ENCODE results near the gene DACH1. TPM values are rescaled to one million over a fixed set of nuclear protein-coding genes. Genes with fewer than 3 reads are reported as not detected.

The DACH1 gene
- total and polyA plus RNA-seq, 12 donors = 3.6 to 20.0 (median 8.8) TPM

GRCh38 chr13:71797517-71797916 lies 69.5 kb downstream of the DACH1 start:
- no peak for DNase-seq
- 40 to 53% (median 50%) methylated on average over 5 of the region's 5 CpGs for WGBS, 4 donors
- no peak overlapping the region for H3K27ac ChIP-seq
- intact Hi-C loops (cut with DNase I) = no loop called here
- H3K9me3 ChIP-seq (replicated peaks in 1 of 3) = no peaks in the 10 kb centered on the region
- no peaks in the 10 kb centered on the region for H3K36me3 ChIP-seq (replicated peaks in 1 of 2)
- peaks cover 0 to 9% of the 10 kb centered on the region in 2 donors for H3K4me1 ChIP-seq (replicated peaks in 1 of 2)
- H3K4me3 ChIP-seq = no peak overlapping the region
- no peaks in the 10 kb centered on the region for H3K27me3 ChIP-seq
- no peak for TF ChIP-seq CTCF (IDR thresholded peaks at IDR 0.05)
- no peak for TF ChIP-seq POLR2A (IDR thresholded peaks at IDR 0.05)

GRCh38 chr13:71789693-71790329 lies 77.2 kb downstream of the DACH1 start:
- Histone ChIP-seq H3K27me3 (no peaks in the 10 kb centered on the region), H3K27ac (no peak overlapping the region), H3K36me3 (replicated peaks in 1 of 2) (no peaks in the 10 kb centered on the region), H3K4me3 (no peak overlapping the region), H3K4me1 (replicated peaks in 1 of 2) (no peaks in the 10 kb centered on the region), H3K9me3 (replicated peaks in 1 of 3) (no peaks in the 10 kb centered on the region)
- 64 to 75% (median 73%) methylated on average over 5 of the region's 5 CpGs for WGBS, 4 donors
- intact Hi-C loops (cut with DNase I) = no loop called here
- no peak for DNase-seq
- TF ChIP-seq POLR2A (IDR thresholded peaks at IDR 0.05) (no peak), CTCF (IDR thresholded peaks at IDR 0.05) (no peak)

- TF ChIP-seq POLR2A (IDR thresholded peaks at IDR 0.05) = no peak
- no peak for TF ChIP-seq CTCF (IDR thresholded peaks at IDR 0.05)
- no peak for DNase-seq
- Histone ChIP-seq H3K9me3 (replicated peaks in 1 of 3) (no peaks in the 10 kb centered on the region), H3K27me3 (no peaks in the 10 kb centered on the region), H3K4me1 (replicated peaks in 1 of 2) (no peaks in the 10 kb centered on the region), H3K27ac (no peak overlapping the region), H3K4me3 (no peak overlapping the region), H3K36me3 (replicated peaks in 1 of 2) (no peaks in the 10 kb centered on the region)
- intact Hi-C loops (cut with DNase I) = no loop called here
Measured at GRCh38 chr13:71789037-71789436, 78.0 kb downstream of the DACH1 start.

- no peak for DNase-seq
- H3K9me3 ChIP-seq (replicated peaks in 1 of 3) = no peaks in the 10 kb centered on the region
- H3K27me3 ChIP-seq = no peaks in the 10 kb centered on the region
- WGBS, 4 donors = 82 to 86% (median 85%) methylated on average over 9 of the region's 9 CpGs
- no peak overlapping the region for H3K27ac ChIP-seq
- no peak overlapping the region for H3K4me3 ChIP-seq
- no peaks in the 10 kb centered on the region for H3K36me3 ChIP-seq (replicated peaks in 1 of 2)
- no peak for TF ChIP-seq POLR2A (IDR thresholded peaks at IDR 0.05)
- no peak for TF ChIP-seq CTCF (IDR thresholded peaks at IDR 0.05)
- no peaks in the 10 kb centered on the region for H3K4me1 ChIP-seq (replicated peaks in 1 of 2)
- intact Hi-C loops (cut with DNase I) = no loop called here
Measured at GRCh38 chr13:71787414-71787813, 79.6 kb downstream of the DACH1 start.
